Activated CD8-positive, alpha-beta T cell treated with anti-CD3 and anti-CD28 coated beads for 36 hours (primary cell): ENCODE data around the gene JAK1. TPM values are rescaled to one million over a fixed set of nuclear protein-coding genes. Genes with fewer than 3 reads are reported as not detected.

Source experiments
- ATAC-seq: fragments of 200-7000 bp; cut with Tn5 transposase; one replicate; pipeline ENCODE4 v1.10.0; 2021; ENCODE audit warnings: mild to moderate bottlenecking, moderate library complexity
- CTCF ChIA-PET: fragments of 350-600 bp; sonication (Branson Sonifier 250); formaldehyde crosslinking; loops from one replicate; lab custom pipeline; 2021; ENCODE audit warnings: antibody characterized with exemption; lab: Charles Lee
- POLR2A ChIA-PET: fragments of 350-600 bp; sonication (Branson Sonifier 250); formaldehyde crosslinking; loops from one replicate; lab custom pipeline; 2021; ENCODE audit warnings: antibody characterized with exemption; lab: Charles Lee
- DNase-seq: peaks from one replicate; pipeline ENCODE4 v3.0.0-alpha.2; 2020
- H3K27ac Mint-ChIP-seq: one replicate; pipeline ENCODE4 v1.8.0; 2021; ENCODE audit warnings: mild to moderate bottlenecking, mixed read lengths
- H3K27me3 Mint-ChIP-seq: one replicate; pipeline ENCODE4 v1.8.0; 2021; ENCODE audit warnings: mixed read lengths
- H3K36me3 Mint-ChIP-seq: one replicate; pipeline ENCODE4 v1.8.0; 2021; ENCODE audit warnings: low read depth, mixed read lengths
- H3K4me1 Mint-ChIP-seq: one replicate; pipeline ENCODE4 v1.8.0; 2021; ENCODE audit warnings: low read depth, mixed read lengths
- H3K4me3 Mint-ChIP-seq: one replicate; pipeline ENCODE4 v1.8.0; 2021; ENCODE audit warnings: mild to moderate bottlenecking, moderate library complexity, mixed read lengths
- H3K9me3 Mint-ChIP-seq: one replicate; pipeline ENCODE4 v1.8.0; 2021; ENCODE audit warnings: mixed read lengths
- intact Hi-C: fragments of 100-400 bp; cut with micrococcal nuclease; formaldehyde crosslinking; loops from one replicate; pipeline ENCODE4 v1.10.0; 2022
- total RNA-seq, 2 experiments: library from RNA; stranded (reverse); gene quantifications; one replicate each; pipeline ENCODE4 v1.2.3, GENCODE V29; 2021
- TF ChIP-seq, protein P1 (sequence below): fragments of 200-600 bp; IDR thresholded peaks from one replicate; pipeline ENCODE4 v1.8.0; 2022; ENCODE audit warnings: antibody characterized with exemption, mild to moderate bottlenecking

JAK1 gene
- total RNA-seq, 2 experiments from 2014 or later: 96.3 to 108 TPM

GRCh38 chr1:64839732-64840405 lies 126.5 kb downstream of the JAK1 start:
- ChIA-PET CTCF (interaction anchor here (3.3 kb wide), 1 partner anchor 15 kb away, joined by 13 read pairs; no protein-coding TSS in a partner anchor), POLR2A (no interaction called here)
- intact Hi-C loops: no loop called here
- Mint-ChIP-seq H3K9me3 (no peaks in the 10 kb centered on the region), H3K27ac (no peak overlapping the region), H3K4me3 (no peak overlapping the region), H3K27me3 (no peaks in the 10 kb centered on the region), H3K36me3 (peaks cover 57% of the 10 kb centered on the region), H3K4me1 (peaks cover 2% of the 10 kb centered on the region)
- ATAC-seq: no peak
- no peak for DNase-seq
- TF ChIP-seq, protein P1, sequence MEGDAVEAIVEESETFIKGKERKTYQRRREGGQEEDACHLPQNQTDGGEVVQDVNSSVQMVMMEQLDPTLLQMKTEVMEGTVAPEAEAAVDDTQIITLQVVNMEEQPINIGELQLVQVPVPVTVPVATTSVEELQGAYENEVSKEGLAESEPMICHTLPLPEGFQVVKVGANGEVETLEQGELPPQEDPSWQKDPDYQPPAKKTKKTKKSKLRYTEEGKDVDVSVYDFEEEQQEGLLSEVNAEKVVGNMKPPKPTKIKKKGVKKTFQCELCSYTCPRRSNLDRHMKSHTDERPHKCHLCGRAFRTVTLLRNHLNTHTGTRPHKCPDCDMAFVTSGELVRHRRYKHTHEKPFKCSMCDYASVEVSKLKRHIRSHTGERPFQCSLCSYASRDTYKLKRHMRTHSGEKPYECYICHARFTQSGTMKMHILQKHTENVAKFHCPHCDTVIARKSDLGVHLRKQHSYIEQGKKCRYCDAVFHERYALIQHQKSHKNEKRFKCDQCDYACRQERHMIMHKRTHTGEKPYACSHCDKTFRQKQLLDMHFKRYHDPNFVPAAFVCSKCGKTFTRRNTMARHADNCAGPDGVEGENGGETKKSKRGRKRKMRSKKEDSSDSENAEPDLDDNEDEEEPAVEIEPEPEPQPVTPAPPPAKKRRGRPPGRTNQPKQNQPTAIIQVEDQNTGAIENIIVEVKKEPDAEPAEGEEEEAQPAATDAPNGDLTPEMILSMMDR: no peak

DNA sequence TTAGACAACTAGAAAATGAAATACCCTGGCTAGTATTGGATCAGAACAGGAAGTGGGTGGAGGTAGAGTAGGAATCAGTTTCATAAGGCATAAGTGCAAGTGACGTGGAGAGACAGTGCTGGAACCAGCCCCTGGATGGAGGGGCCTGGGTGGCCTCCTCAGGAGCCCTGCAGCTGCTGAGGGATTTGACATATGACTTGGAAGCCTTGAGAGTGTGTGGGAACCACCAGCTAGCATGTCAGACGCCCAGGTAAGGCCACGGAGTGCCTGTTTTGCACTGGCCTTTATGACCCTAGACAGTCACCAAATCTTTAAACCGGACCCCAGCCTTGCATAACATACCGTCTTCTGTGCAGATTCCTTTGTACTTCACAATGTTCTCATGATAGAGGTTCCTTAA lies 127.1 kb downstream of the JAK1 start:
- peaks cover 2% of the 10 kb centered on the region for H3K4me1 Mint-ChIP-seq
- intact Hi-C loops: no loop called here
- H3K27me3 Mint-ChIP-seq: no peaks in the 10 kb centered on the region
- CTCF ChIA-PET: interaction anchor here (3.3 kb wide), 1 partner anchor 15 kb away, joined by 13 read pairs; no protein-coding TSS in a partner anchor
- no peak overlapping the region for H3K4me3 Mint-ChIP-seq
- peaks cover 55% of the 10 kb centered on the region for H3K36me3 Mint-ChIP-seq
- TF ChIP-seq, protein P1: no peak
- POLR2A ChIA-PET: no interaction called here
- ATAC-seq (no peak), DNase-seq (no peak)
- no peaks in the 10 kb centered on the region for H3K9me3 Mint-ChIP-seq
- H3K27ac Mint-ChIP-seq: peak overlapping the region; percentile 55

DNA sequence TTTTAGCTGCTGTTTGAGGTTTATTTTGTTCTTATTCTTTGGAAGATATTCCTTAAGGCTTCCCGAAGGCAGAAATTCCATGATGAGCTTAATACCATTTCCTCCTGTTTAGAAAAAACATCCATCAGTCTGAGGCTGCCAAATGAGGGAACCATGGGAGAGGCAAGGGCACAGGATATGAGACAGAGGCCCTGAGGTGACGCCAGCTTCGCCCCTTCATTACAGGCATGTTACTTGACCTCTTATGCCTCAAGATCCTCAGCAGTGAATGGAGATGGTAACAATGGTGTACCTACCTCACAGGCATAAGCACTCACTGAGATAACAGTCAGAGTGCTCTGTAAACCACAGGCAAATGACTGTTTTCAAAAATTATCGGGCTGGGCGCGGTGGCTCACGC lies 127.9 kb downstream of the JAK1 start:
- intact Hi-C loops: no loop called here
- DNase-seq (no peak), ATAC-seq (no peak)
- CTCF ChIA-PET: interaction anchor here (3.3 kb wide), 1 partner anchor 14 kb away, joined by 13 read pairs; no protein-coding TSS in a partner anchor
- H3K27ac Mint-ChIP-seq: no peak overlapping the region
- peaks cover 2% of the 10 kb centered on the region for H3K4me1 Mint-ChIP-seq
- H3K4me3 Mint-ChIP-seq: no peak overlapping the region
- POLR2A ChIA-PET: no interaction called here
- TF ChIP-seq, protein P1: no peak
- H3K27me3 Mint-ChIP-seq: no peaks in the 10 kb centered on the region
- no peaks in the 10 kb centered on the region for H3K9me3 Mint-ChIP-seq
- H3K36me3 Mint-ChIP-seq: peaks cover 57% of the 10 kb centered on the region

DNA sequence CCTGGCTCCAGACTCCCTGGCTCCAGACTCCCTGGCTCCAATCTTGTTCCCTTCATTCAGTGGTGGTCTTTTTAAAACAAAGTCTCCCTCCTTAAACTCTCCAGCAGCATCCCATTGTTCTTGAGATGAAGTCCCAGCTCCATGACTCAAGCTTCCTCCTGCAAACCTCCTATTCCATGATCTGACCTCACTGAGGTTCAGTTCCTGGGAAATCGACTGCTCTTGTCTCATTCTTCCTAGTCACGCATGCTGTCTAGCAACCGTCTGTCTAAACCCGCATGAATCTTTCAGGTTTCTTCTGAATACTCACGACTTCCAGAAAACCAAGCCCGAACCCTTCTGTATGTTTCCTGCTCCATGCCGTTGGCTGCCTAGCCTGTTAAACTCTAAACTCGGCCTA lies 129.5 kb downstream of the JAK1 start:
- no peak for DNase-seq
- TF ChIP-seq, protein P1: no peak
- Mint-ChIP-seq H3K27ac (peak overlapping the region; percentile 50), H3K36me3 (peaks cover 56% of the 10 kb centered on the region), H3K9me3 (no peaks in the 10 kb centered on the region), H3K27me3 (no peaks in the 10 kb centered on the region), H3K4me1 (peaks cover 2% of the 10 kb centered on the region), H3K4me3 (no peak overlapping the region)
- no peak for ATAC-seq
- CTCF ChIA-PET: no interaction called here
- intact Hi-C loops: no loop called here
- POLR2A ChIA-PET: no interaction called here

DNA sequence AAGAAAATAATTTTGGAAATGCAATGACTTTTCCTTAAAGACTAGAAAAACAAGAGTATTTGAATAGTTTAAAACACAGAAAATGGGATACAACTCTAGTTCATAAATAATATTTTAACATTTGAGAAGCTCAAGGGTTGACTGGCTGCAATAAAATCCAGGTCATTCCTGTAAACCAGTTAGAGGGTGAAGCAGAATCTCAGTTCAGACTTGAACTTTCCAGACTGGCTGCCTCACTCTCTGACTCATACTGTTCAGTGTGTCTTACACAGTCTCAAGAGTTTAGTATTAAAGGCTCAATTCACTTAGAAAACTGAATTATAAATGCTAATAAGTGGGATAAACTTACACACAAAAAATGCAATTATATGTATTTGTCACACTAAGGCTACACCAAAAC lies 131.6 kb downstream of the JAK1 start:
- H3K36me3 Mint-ChIP-seq: peaks cover 42% of the 10 kb centered on the region
- DNase-seq (no peak), ATAC-seq (peak; percentile 53)
- POLR2A ChIA-PET: no interaction called here
- no peaks in the 10 kb centered on the region for H3K9me3 Mint-ChIP-seq
- H3K4me1 Mint-ChIP-seq: peaks cover 7% of the 10 kb centered on the region
- peak overlapping the region; percentile 13 for H3K27ac Mint-ChIP-seq
- intact Hi-C loops: no loop called here
- H3K4me3 Mint-ChIP-seq: no peak overlapping the region
- no peaks in the 10 kb centered on the region for H3K27me3 Mint-ChIP-seq
- TF ChIP-seq, protein P1: no peak
- CTCF ChIA-PET: interaction anchor here (1.0 kb wide), 1 partner anchor 10 kb away, joined by 3 read pairs; no protein-coding TSS in a partner anchor
